ELR (cell line): ENCODE results near the gene BMPER.
A peak's percentile ranks its signal among the peaks of the same experiment; 100 is the strongest.
"Not testable (repeated sequence)": the region's sequence is repeated elsewhere in the genome, so short reads cannot be mapped to it uniquely, and the experiment has no call there.

Experiments
- DNase-seq: peaks from one replicate; pipeline ENCODE4 v3.0.0-alpha.2; 2015; ENCODE audit warnings: low read depth

BMPER gene

GRCh38 chr7:34136698-34137097 lies 231.4 kb downstream of the BMPER start:
- DNase-seq: no peak

DNA sequence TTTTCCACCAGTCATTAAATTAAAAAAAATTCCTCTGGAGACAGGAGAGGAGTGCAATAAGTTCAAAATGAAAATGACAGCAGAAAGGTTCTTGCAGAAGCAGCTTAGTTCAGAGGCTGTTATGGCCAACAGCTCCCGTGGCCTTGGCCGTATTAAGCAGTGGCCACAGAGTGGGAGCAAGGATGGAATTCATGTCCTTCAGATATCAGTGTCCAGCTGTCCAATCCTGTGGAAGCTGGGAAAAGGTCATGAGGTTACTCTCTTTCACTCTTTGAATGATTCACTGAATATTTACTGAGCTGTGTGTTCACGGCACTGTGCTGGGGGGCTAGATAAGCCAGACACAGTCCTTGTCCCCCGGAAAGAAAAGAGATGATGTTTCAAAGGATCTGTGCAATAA lies 231.8 kb downstream of the BMPER start:
- DNase-seq: no peak

DNA sequence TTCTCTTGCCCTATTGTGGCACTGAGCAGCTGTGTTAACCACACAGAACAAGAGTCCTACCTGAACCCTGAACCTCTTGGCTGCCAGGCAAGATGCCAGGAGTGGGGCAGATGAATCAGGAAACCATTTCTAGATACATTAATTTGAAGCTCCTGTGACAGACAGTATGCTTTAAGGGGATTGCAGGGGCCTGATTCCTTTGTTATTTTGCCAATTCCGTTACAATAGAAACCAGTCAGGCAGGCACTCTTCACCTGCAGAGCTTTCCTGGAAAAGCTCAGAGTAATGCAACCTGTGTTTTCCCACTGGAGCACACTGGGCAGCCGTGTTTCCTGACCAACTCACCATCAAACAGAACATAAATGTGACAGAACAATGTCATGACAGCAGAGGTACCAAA lies 233.1 kb downstream of the BMPER start:
- DNase-seq: no peak

- DNase-seq: no peak
Measured at GRCh38 chr7:34139086-34139485, 233.7 kb downstream of the BMPER start.

- no peak for DNase-seq
Measured at GRCh38 chr7:34140066-34140465, 234.7 kb downstream of the BMPER start.

DNA sequence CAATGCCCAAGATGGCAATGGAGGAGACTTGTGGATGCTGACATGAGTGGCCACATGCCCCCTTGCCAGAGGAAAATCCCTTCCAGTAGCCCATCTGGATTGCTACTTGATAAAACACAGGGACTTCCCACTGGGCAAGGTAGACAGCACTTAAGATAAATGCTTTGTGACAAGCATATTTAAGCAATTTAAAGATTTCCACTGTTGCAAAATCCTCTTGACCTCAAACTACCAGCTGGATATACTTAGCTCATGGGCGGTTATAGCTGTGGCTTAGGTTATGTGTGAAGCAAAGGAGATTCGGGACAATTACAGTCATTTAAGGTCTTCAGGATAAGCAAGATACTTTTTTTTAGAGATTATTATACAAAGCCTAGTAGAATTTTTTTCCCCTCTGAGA lies 238.1 kb downstream of the BMPER start:
- DNase-seq: no peak

GRCh38 chr7:34145603-34146002 lies 240.3 kb downstream of the BMPER start:
- DNase-seq: no peak

GRCh38 chr7:34153656-34154270 lies 248.4 kb downstream of the BMPER start:
- no peak for DNase-seq

DNA sequence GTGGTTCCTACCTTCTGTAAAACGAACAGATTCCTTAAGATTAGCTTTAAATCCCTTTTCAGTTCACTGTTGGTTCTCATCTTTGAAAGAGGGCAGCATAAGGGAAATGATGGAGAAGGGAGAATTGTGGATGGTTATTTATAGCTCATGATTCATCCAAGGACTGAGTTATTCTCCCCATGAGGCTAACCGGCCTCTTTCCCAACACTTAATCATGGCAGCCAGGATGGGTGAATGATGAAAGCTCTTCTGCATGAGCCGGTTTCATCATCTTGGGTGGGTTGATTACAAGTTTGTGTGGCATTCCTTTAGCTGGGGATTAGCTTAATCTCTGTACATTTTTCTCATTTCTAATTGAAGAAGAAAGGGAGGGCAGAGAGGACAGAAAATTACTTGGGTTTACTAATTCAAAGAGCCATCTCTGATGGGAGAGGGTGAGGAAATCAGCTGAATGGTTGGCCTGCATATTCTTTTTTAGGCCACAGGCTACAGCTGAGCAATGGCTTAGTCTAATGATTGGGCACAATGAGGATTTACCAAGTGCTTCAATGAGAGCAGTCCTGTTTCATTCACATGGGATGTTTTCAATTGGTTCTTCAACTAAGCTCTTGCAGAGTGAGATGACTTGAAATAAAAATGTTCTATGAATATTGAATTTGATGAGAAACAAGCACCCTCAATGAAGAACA lies 250.0 kb downstream of the BMPER start:
- peak; percentile 92 for DNase-seq

- no peak for DNase-seq
Measured at GRCh38 chr7:34156336-34156735, 251.0 kb downstream of the BMPER start.

DNA sequence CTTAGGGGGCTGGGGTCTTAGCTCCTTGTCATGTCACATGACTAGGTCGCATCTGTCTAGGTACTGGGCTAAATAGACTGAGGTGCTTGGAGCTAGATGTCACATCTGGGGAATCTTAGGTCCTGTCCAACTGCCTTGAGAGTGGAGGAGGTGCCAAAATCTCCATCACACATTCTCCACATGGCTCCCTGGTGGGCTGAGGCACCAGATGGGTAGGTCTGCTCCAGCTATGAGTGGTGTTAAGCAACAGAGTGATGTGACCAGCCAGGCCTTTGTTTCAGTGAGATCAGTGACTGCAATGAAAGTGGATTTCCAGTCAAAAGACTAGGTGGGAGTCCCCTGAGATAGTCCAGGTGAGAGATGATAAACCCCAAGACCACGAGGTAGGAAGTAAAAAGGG lies 251.8 kb downstream of the BMPER start:
- no peak for DNase-seq

- peak; percentile 19 for DNase-seq
Measured at GRCh38 chr7:34158368-34159153, 253.2 kb downstream of the BMPER start.

DNA sequence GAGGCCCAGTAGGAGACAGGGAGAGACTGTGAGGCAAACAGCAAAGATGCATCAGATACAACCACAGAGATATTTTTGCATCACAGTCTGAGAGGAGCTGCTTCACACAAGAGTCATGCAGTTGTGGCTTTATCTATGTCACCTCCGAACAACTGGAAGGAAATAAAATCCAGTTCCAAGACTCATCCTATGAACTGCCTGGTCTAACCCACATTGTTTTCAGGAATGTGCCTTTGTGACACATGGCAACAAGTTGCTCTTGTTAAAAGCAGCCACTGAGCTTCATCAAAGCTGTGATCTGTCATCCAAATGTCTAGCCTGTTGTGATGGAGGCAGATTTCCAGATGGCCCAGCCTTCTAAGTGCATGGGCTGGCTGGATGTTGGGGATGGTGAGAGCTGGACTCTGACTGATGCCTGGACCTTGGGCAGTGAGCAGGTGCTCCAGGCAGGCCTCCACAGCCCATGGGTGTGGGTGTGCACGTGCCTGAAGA lies 255.0 kb downstream of the BMPER start:
- DNase-seq: peak; percentile 87

GRCh38 chr7:34162027-34162565 lies 256.8 kb downstream of the BMPER start:
- DNase-seq: peak; percentile 6

DNA sequence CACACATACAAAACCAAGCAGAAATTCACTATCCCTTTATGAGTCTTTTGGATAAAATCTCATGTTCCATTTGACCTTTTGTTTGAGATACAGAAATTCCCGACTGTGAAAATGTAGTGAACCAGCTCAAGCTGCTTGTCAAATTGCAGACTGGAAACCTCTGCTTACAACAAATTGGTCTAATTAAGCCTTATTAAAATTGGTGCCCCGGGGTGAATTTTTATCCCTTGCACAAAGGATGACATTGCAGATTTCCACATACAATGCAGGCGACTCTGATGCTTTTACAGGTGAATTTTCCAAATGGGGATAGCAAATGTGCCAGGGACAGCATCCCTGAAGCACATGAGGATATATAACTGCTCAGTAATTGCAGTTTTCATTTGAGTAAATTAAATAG lies 257.3 kb downstream of the BMPER start:
- DNase-seq: no peak

GRCh38 chr7:34163956-34164355 lies 258.6 kb downstream of the BMPER start:
- no peak for DNase-seq

DNA sequence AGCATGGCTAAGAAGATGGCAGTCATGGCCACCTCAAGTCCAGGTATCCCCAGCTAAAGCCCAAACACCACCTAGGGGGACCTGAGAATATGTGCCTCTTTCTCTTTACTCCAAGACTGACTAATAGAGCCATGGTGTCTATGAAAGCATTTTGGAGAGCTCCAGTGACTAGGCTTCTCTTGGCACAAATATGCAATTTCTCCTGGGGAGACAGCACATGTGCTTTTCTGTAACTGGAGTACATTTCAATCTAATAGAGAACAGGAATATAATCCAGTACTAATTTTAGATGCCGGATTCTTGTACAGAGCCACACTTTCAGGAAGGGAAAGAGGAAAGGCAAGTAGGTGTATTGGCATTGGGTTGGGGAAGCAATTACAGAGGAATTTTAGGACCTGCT lies 260.1 kb downstream of the BMPER start:
- no peak for DNase-seq

DNA sequence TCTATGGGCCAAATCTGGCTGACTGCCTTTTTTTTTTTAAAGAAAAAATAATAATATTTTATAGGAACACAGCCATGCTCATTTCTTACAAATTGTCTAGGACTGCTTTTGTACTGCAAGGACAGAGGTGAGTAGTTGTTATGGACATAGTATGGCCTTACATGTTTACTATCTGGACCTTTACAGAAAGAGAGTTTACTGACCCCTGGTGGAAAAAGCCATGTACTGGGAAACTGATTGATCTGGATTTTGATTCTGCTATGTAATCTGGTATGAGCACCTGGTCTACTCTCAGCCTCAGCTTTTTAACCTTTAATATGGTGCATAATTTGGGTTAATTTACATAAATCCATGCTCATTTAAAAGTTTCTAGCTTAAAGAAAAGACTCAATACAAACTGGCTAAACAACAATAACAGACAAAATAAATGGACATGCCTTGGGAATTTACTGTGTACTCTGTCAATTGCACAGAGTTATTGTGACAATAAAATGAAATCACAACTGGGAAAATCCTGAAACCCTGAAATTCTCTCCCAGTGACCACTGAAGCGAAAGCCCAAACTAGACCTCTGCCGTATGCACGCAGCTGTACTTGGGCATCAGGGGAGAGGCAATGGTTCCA lies 260.7 kb downstream of the BMPER start:
- peak; percentile 73 for DNase-seq

GRCh38 chr7:34168013-34168412 lies 262.7 kb downstream of the BMPER start:
- no peak for DNase-seq

DNA sequence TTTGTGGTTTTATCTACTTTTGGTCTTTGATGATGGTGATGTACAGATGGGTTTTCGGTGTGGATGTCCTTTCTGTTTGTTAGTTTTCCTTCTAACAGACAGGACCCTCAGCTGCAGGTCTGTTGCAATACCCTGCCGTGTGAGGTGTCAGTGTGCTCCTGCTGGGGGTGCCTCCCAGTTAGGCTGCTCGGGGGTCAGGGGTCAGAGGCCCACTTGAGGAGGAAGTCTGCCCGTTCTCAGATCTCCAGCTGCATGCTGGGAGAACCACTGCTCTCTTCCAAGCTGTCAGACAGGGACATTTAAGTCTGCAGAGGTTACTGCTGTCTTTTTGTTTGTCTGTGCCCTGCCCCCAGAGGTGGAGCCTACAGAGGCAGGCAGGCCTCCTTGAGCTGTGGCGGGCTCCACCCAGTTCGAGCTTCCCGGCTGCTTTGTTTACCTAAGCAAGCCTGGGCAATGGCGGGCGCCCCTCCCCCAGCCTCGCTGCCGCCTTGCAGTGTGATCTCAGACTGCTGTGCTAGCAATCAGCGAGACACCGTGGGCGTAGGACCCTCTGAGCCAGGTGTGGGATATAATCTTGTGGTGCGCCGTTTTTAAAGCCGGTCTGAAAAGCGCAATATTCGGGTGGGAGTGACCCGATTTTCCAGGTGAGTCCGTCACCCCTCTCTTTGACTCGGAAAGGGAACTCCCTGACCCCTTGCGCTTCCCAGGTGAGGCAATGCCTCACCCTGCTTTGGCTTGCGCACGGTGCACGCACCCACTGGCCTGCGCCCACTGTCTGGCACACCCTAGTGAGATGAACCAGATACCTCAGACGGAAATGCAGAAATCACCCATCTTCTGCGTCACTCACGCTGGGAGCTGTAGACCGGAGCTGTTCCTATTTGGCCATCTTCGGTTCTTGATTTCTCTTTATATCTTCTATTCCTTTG lies 269.6 kb downstream of the BMPER start:
- not testable (repeated sequence) for DNase-seq

GRCh38 chr7:34175837-34176236 lies 270.5 kb downstream of the BMPER start:
- DNase-seq: no peak
